ENCODE measurements around the gene TTBK1. TPM values are rescaled to one million over a fixed set of nuclear protein-coding genes. Genes with fewer than 3 reads are reported as not detected.

TTBK1 gene
- total RNA-seq, 6 donors from 2014 or later, result 0.06 to 0.20 (median 0.11) TPM; not detected in 2

DNA sequence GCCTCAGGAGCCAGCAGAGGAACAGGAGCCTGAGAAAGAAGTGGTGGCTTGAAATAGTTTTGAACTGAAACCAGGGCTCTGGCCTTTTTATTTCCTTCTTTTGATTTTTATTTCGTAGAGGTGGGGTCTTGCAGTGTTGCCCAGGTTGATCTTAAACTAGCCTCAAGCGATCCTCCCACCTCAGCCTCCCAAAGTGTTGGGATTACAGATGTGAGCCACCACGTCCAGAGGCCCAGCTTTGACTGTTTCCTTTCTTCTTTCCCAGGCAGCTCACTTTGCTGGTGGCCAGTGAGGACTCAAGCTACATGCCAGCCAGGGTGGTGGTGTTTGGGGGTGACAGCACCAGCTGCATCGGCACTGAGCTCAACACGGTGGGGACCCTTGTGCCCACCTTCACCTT lies 40.8 kb upstream of the TTBK1 start:
- no peaks in the 10 kb centered on the region for H3K9me3 ChIP-seq
- no peak for DNase-seq
- H3K4me1 ChIP-seq, result no peaks in the 10 kb centered on the region
- WGBS, 2 donors, result 85 to 93% methylated on average over 5 of the region's 5 CpGs
- H3K36me3 ChIP-seq, result peaks cover 0 to 62% (median 34%) of the 10 kb centered on the region in 4 donors
- H3K27me3 ChIP-seq, result no peaks in the 10 kb centered on the region
- no peak overlapping the region for H3K27ac ChIP-seq
- H3K4me3 ChIP-seq, result no peak overlapping the region
- no peak for ATAC-seq (ENCODE audit: low FRiP score in 2 of 2)
- no peak for TF ChIP-seq CTCF (IDR thresholded peaks at IDR 0.05)
- TF ChIP-seq EP300 (IDR thresholded peaks at IDR 0.05), result no peak
- TF ChIP-seq POLR2AphosphoS5 (IDR thresholded peaks at IDR 0.05), result no peak
- TF ChIP-seq POLR2A (IDR thresholded peaks at IDR 0.05), result no peak

- no peak overlapping the region for H3K4me3 ChIP-seq
- ATAC-seq (ENCODE audit: low FRiP score in 2 of 2), result no peak
- no peaks in the 10 kb centered on the region for H3K9me3 ChIP-seq
- H3K27me3 ChIP-seq, result no peaks in the 10 kb centered on the region
- no peak for TF ChIP-seq POLR2A (IDR thresholded peaks at IDR 0.05)
- TF ChIP-seq POLR2AphosphoS5 (IDR thresholded peaks at IDR 0.05), result no peak
- TF ChIP-seq CTCF (IDR thresholded peaks at IDR 0.05), result no peak
- no peak for TF ChIP-seq EP300 (IDR thresholded peaks at IDR 0.05)
- 94 to 95% methylated on average over 17 of the region's 17 CpGs for WGBS, 2 donors
- DNase-seq, result no peak
- H3K36me3 ChIP-seq, result peaks cover 0 to 55% (median 28%) of the 10 kb centered on the region in 4 donors
- H3K27ac ChIP-seq, result no peak overlapping the region
- no peaks in the 10 kb centered on the region for H3K4me1 ChIP-seq
These were observed 40.1 kb upstream of the TTBK1 start for GRCh38 chr6:43203029-43203717.

- ATAC-seq (ENCODE audit: low FRiP score in 2 of 2), result no peak
- 95% methylated on average over 6 to 8 of the region's 8 CpGs for WGBS, 2 donors
- DNase-seq, result no peak
- no peak overlapping the region for H3K4me3 ChIP-seq
- no peak for TF ChIP-seq POLR2AphosphoS5 (IDR thresholded peaks at IDR 0.05)
- no peak for TF ChIP-seq CTCF (IDR thresholded peaks at IDR 0.05)
- TF ChIP-seq EP300 (IDR thresholded peaks at IDR 0.05), result no peak
- TF ChIP-seq POLR2A (IDR thresholded peaks at IDR 0.05), result no peak
- H3K4me1 ChIP-seq, result no peaks in the 10 kb centered on the region
- peaks cover 0 to 49% (median 25%) of the 10 kb centered on the region in 4 donors for H3K36me3 ChIP-seq
- no peaks in the 10 kb centered on the region for H3K27me3 ChIP-seq
- H3K27ac ChIP-seq, result no peak overlapping the region
- H3K9me3 ChIP-seq, result no peaks in the 10 kb centered on the region
These were observed 39.6 kb upstream of the TTBK1 start for GRCh38 chr6:43203718-43204095.

DNA sequence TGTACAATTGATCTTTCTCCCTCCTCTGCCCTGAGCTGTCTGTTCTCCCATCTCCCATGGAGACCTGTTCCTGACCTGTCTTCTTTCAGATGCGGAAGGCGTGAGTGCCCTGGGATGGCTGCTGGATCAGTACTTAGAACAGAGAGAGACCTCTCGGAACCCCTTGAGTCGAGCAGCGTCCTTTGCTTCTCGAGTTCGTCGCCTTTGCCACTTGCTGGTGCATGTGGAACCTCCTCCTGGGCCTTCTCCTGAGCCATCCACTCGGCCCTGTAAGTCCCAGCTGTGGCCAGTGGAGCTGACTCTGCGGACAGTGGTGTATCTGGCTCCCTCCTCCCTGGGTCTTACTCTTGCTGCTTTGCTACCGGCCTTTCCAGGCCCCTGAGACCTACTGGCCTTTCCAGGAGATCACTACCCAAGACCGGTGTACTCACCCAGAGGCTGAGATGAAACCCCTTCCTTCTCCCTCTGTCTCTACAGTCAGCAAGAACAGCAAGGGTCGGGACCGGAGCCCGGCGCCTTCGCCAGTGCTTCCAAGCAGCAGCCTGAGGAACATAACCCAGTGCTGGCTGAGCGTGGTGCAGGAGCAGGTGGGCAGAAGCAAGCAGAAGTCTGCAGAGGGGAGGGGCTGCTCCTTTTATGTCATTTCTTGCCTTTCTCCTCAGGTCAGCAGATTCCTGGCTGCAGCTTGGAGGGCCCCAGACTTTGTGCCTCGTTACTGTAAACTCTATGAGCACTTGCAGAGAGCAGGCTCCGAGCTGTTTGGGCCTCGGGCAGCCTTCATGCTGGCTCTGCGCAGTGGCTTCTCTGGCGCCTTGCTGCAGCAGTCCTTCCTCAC lies 38.8 kb upstream of the TTBK1 start:
- WGBS, 2 donors, result 95 to 96% methylated on average over 22 to 23 of the region's 23 CpGs
- Histone ChIP-seq H3K4me1 (no peaks in the 10 kb centered on the region), H3K4me3 (no peak overlapping the region), H3K27ac (no peak overlapping the region), H3K36me3 (peaks cover 0 to 43% (median 19%) of the 10 kb centered on the region in 4 donors), H3K27me3 (no peaks in the 10 kb centered on the region), H3K9me3 (no peaks in the 10 kb centered on the region)
- DNase-seq (peak in 1 of 2 donors; percentile 65), ATAC-seq (ENCODE audit: low FRiP score in 2 of 2) (no peak)
- TF ChIP-seq EP300 (IDR thresholded peaks at IDR 0.05), result no peak
- no peak for TF ChIP-seq CTCF (IDR thresholded peaks at IDR 0.05)
- no peak for TF ChIP-seq POLR2A (IDR thresholded peaks at IDR 0.05)
- TF ChIP-seq POLR2AphosphoS5 (IDR thresholded peaks at IDR 0.05), result no peak

Measured in upper lobe of left lung (tissue), 6 donors.